Smooth muscle cell (in vitro differentiated cells): ENCODE measurements around the gene NDFIP1. TPM values are rescaled to one million over a fixed set of nuclear protein-coding genes. Genes with fewer than 3 reads are reported as not detected.

Source experiments
- DNase-seq: peaks from one replicate; lab custom pipeline; 2025; ENCODE audit not compliant: unreplicated experiment; lab: John Stamatoyannopoulos, UW
- H2AFZ ChIP-seq: fragments of 200-600 bp; sonication (generic); 2 replicates; pipeline ENCODE4 v1.6.0; 2016; ENCODE audit warnings: antibody characterized with exemption, low read depth, mild to moderate bottlenecking
- H3F3A ChIP-seq: fragments of 200-600 bp; sonication (generic); 2 replicates; pipeline ENCODE4 v1.6.0; 2017; ENCODE audit warnings: antibody characterized with exemption, low read depth
- H3K27ac ChIP-seq: fragments of 200-600 bp; sonication (generic); 2 replicates; pipeline ENCODE4 v1.5.1; 2016; ENCODE audit warnings: low read depth, mild to moderate bottlenecking
- H3K27me3 ChIP-seq: fragments of 200-600 bp; sonication (generic); 2 replicates; pipeline ENCODE4 v1.6.1; 2016; ENCODE audit warnings: low read depth, mild to moderate bottlenecking
- H3K36me3 ChIP-seq: fragments of 200-600 bp; sonication (generic); 2 replicates; pipeline ENCODE4 v1.5.1; 2016; ENCODE audit warnings: low read depth
- H3K4me1 ChIP-seq: fragments of 200-600 bp; sonication (generic); 2 replicates; pipeline ENCODE4 v1.5.1; 2016; ENCODE audit warnings: low read depth
- H3K4me2 ChIP-seq: fragments of 200-600 bp; sonication (generic); 2 replicates; pipeline ENCODE4 v1.6.0; 2016; ENCODE audit warnings: mild to moderate bottlenecking
- H3K4me3 ChIP-seq: fragments of 200-600 bp; sonication (generic); 2 replicates; pipeline ENCODE4 v1.5.1; 2016; ENCODE audit warnings: mild to moderate bottlenecking
- H3K79me2 ChIP-seq: fragments of 200-600 bp; sonication (generic); 2 replicates; pipeline ENCODE4 v1.6.0; 2016; ENCODE audit warnings: low read depth, mild to moderate bottlenecking
- H3K9ac ChIP-seq: fragments of 200-600 bp; sonication (generic); 2 replicates; pipeline ENCODE4 v1.6.0; 2016; ENCODE audit warnings: low read depth
- H3K9me3 ChIP-seq: fragments of 200-600 bp; sonication (generic); replicated peaks from 2 replicates; pipeline ENCODE4 v1.5.1; 2016; ENCODE audit warnings: low read depth
- H4K20me1 ChIP-seq: fragments of 200-600 bp; sonication (generic); 2 replicates; pipeline ENCODE4 v1.6.0; 2016; ENCODE audit warnings: low read depth
- CTCF ChIP-seq: fragments of 200-600 bp; sonication (generic); IDR thresholded peaks from 2 replicates; pipeline ENCODE4 v1.5.1; 2017; ENCODE audit warnings: borderline replicate concordance, mild to moderate bottlenecking, antibody characterized with exemption; ENCODE audit not compliant: insufficient read depth, poor library complexity, severe bottlenecking
- WGBS: methylation state at CpG from one replicate; pipeline ENCODE4 v1.1.7; 2016; ENCODE audit warnings: low lambda C conversion rate; 5-methylcytosine and 5-hydroxymethylcytosine counted together
- polyA plus RNA-seq: library from polyadenylated mRNA; unstranded; fragments of >200 nt; fragmentation: Nextera tagmentation; extraction: Ambion mirVana; gene quantifications from 2 replicates; pipeline ENCODE4 v1.2.1, GENCODE V29; 2016
- total RNA-seq: library from RNA; depleted of rRNA; stranded (reverse); fragments of >200 nt; gene quantifications from 2 replicates; pipeline ENCODE4 v1.2.3, GENCODE V29; 2014

The NDFIP1 gene
- total and polyA plus RNA-seq, 2 experiments from 2014 or later = 44.5 to 71.6 TPM

- no peaks in the 10 kb centered on the region for H3K4me1 ChIP-seq
- no peaks in the 10 kb centered on the region for H3K79me2 ChIP-seq
- no peaks in the 10 kb centered on the region for H3K27me3 ChIP-seq
- no peak overlapping the region for H3K9ac ChIP-seq
- no peaks in the 10 kb centered on the region for H3F3A ChIP-seq
- H3K4me2 ChIP-seq = no peak overlapping the region
- no peak overlapping the region for H3K27ac ChIP-seq
- no peak overlapping the region for H2AFZ ChIP-seq
- TF ChIP-seq CTCF = no peak
- no peaks in the 10 kb centered on the region for H4K20me1 ChIP-seq
- no peaks in the 10 kb centered on the region for H3K36me3 ChIP-seq
- no peak for DNase-seq
- H3K4me3 ChIP-seq = no peak overlapping the region
- H3K9me3 ChIP-seq = no peaks in the 10 kb centered on the region
- WGBS = 95% methylated on average over 3 of the region's 3 CpGs
These were observed 12.2 kb upstream of the NDFIP1 start for GRCh38 chr5:142096382-142096781.

- H3K79me2 ChIP-seq = no peaks in the 10 kb centered on the region
- 69% methylated on average over 9 of the region's 9 CpGs for WGBS
- no peak overlapping the region for H3K27ac ChIP-seq
- H3K9me3 ChIP-seq = no peaks in the 10 kb centered on the region
- no peak overlapping the region for H3K4me2 ChIP-seq
- H3K9ac ChIP-seq = no peak overlapping the region
- H3K4me3 ChIP-seq = no peak overlapping the region
- no peak for TF ChIP-seq CTCF
- H3K36me3 ChIP-seq = no peaks in the 10 kb centered on the region
- no peaks in the 10 kb centered on the region for H3F3A ChIP-seq
- no peaks in the 10 kb centered on the region for H4K20me1 ChIP-seq
- H3K27me3 ChIP-seq = no peaks in the 10 kb centered on the region
- no peak overlapping the region for H2AFZ ChIP-seq
- no peaks in the 10 kb centered on the region for H3K4me1 ChIP-seq
- no peak for DNase-seq
These were observed 10.9 kb upstream of the NDFIP1 start for GRCh38 chr5:142097681-142098080.

GRCh38 chr5:142098275-142098674, 10.3 kb upstream of the NDFIP1 start:
- Histone ChIP-seq H3K79me2 (no peaks in the 10 kb centered on the region), H4K20me1 (no peaks in the 10 kb centered on the region), H3F3A (no peaks in the 10 kb centered on the region), H3K36me3 (no peaks in the 10 kb centered on the region), H3K27ac (no peak overlapping the region), H3K27me3 (no peaks in the 10 kb centered on the region), H3K9me3 (no peaks in the 10 kb centered on the region), H2AFZ (no peak overlapping the region), H3K4me3 (no peak overlapping the region), H3K9ac (no peak overlapping the region), H3K4me1 (no peaks in the 10 kb centered on the region), H3K4me2 (no peak overlapping the region)
- WGBS = 77% methylated on average over 2 of the region's 2 CpGs
- TF ChIP-seq CTCF = no peak
- DNase-seq = no peak

GRCh38 chr5:142098931-142099330, 9.6 kb upstream of the NDFIP1 start:
- Histone ChIP-seq H3K27ac (no peak overlapping the region), H3F3A (no peaks in the 10 kb centered on the region), H3K4me2 (no peak overlapping the region), H3K36me3 (no peaks in the 10 kb centered on the region), H3K4me3 (no peak overlapping the region), H3K9ac (no peak overlapping the region), H2AFZ (no peak overlapping the region), H3K79me2 (no peaks in the 10 kb centered on the region), H3K27me3 (no peaks in the 10 kb centered on the region), H3K4me1 (no peaks in the 10 kb centered on the region), H3K9me3 (no peaks in the 10 kb centered on the region), H4K20me1 (no peaks in the 10 kb centered on the region)
- DNase-seq = no peak
- no peak for TF ChIP-seq CTCF
